ENCODE results near the gene UNC13A.

UNC13A gene

DNA sequence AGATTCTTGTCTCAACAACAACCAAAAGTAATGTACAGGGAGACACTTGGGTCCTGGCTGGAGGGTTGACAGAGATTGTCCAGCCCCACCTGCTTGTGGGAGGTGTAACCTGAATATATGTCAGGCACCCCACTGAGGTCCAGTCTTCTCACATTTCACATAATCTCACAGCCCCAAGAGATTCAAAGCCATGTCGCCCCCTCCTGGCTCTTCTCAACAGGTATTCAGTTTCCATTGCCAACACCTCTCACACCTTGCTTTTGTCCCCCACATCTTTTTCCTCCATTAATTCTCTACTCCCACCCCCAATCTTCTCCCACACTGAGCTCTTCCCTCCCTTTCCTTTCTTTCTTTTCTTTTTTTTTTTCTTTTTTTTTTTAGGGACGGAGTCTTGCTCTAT is 11.2 kb downstream of the UNC13A start:
- no peak for TF ChIP-seq JUND (IDR thresholded peaks at IDR 0.05; ENCODE audit: low read depth)
- DNase-seq (ENCODE audit: low read depth in 1 of 2, low spot score in 1 of 2) = peak in 1 of 2 experiments; percentile 53
- in situ Hi-C loops (cut with HindIII; ENCODE audit: low pct_unique_long_range_greater_than_20kb, low sequenced_read_pairs) = no loop called here

GRCh38 chr19:17676295-17676694 is 11.9 kb downstream of the UNC13A start:
- TF ChIP-seq JUND (IDR thresholded peaks at IDR 0.05; ENCODE audit: low read depth) = no peak
- no peak for DNase-seq (ENCODE audit: low read depth in 1 of 2, low spot score in 1 of 2)
- in situ Hi-C loops (cut with HindIII; ENCODE audit: low pct_unique_long_range_greater_than_20kb, low sequenced_read_pairs) = no loop called here

DNA sequence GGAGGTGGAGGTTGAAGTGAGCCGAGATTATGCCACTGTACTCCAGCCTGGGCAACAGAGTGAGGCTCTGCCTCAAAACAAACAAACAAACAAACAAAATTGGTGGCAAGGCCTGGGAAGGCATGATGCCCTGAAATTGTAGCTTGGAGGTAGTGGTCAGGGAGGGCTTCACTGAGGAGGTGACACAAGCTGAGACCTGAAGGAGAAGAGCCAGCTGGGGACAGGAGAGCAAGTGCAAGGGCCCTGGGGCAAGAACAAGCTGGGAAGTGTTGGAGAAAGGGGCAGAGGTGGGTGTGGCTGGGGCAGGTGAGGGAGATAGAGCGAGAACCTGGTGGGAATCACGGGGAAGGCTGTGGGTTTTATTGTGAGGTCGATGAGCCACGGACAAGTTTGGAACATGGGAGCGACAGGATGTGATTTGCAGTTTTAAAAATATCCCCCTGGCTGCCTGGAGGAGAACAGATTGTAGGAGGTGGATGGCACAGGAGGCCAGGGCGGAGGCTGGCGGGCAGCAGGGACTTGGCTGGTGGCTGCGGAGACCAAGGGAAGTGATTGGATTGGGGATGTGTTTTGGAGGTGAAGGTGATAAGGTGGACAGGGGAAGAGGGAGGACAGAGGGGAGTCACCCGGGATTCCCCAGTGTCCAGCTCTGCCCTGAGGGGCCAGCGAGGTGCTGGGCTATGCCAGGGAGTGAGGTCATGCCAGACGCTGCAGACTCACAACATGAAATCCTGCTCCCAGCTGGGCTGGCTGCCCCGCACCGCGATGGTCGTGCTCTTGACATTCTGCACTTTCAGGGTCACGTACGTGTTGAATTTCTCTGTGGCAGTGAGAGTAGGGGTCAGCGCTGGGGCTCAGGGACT is 14.0 kb downstream of the UNC13A start:
- DNase-seq (ENCODE audit: low read depth in 1 of 2, low spot score in 1 of 2) = no peak
- in situ Hi-C loops (cut with HindIII; ENCODE audit: low pct_unique_long_range_greater_than_20kb, low sequenced_read_pairs) = no loop called here
- TF ChIP-seq JUND (IDR thresholded peaks at IDR 0.05; ENCODE audit: low read depth) = no peak

- TF ChIP-seq JUND (IDR thresholded peaks at IDR 0.05; ENCODE audit: low read depth) = no peak
- in situ Hi-C loops (cut with HindIII; ENCODE audit: low pct_unique_long_range_greater_than_20kb, low sequenced_read_pairs) = no loop called here
- DNase-seq (ENCODE audit: low read depth in 1 of 2, low spot score in 1 of 2) = peak in 1 of 2 experiments; percentile 83
Observed at GRCh38 chr19:17671906-17672305, 16.2 kb downstream of the UNC13A start.

DNA sequence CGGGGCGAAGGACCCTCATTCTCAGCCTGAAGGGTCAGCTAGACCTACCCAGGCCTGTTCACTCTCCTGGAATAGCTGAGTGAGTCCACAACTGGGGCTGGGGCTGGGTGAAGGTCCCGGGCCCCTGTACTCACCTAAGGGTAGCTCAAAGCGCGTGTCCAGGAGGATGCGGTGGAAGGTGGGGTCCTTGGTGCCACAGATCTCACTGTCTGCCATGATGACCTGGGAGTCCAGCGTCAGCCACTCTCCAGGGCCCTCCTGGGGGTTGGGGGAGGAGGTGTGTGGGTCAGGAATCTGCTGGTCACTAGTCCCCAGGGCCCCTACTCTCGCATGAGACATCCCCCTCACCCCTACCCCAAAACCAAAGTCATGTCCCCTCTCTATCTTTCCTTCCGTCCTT is 18.7 kb downstream of the UNC13A start:
- in situ Hi-C loops (cut with HindIII; ENCODE audit: low pct_unique_long_range_greater_than_20kb, low sequenced_read_pairs) = no loop called here
- DNase-seq (ENCODE audit: low read depth in 1 of 2, low spot score in 1 of 2) = no peak
- no peak for TF ChIP-seq JUND (IDR thresholded peaks at IDR 0.05; ENCODE audit: low read depth)

DNA sequence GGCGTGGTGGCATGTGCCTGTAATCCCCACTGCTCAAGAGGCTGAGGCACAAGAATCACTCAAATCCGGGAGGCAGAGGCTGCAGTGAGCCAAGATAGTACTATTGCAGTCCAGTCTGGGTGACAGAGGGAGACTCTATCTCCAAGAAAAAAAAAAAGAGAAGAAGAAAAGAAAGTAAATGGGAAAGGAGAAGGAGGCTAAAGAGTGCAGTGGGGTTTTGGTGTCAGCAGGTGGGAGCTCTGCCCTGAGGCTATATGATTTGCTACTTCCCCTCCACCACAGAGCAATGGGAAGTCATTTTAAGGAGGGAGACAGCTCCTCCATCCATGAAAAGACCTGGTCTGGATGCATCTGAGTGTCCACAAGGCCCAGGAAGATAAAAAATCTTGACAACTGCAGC is 23.1 kb downstream of the UNC13A start:
- DNase-seq (ENCODE audit: low read depth in 1 of 2, low spot score in 1 of 2) = no peak
- in situ Hi-C loops (cut with HindIII; ENCODE audit: low pct_unique_long_range_greater_than_20kb, low sequenced_read_pairs) = no loop called here
- no peak for TF ChIP-seq JUND (IDR thresholded peaks at IDR 0.05; ENCODE audit: low read depth)

GRCh38 chr19:17659996-17660395 is 28.2 kb downstream of the UNC13A start:
- in situ Hi-C loops (cut with HindIII; ENCODE audit: low pct_unique_long_range_greater_than_20kb, low sequenced_read_pairs) = no loop called here
- TF ChIP-seq JUND (IDR thresholded peaks at IDR 0.05; ENCODE audit: low read depth) = no peak
- no peak for DNase-seq (ENCODE audit: low read depth in 1 of 2, low spot score in 1 of 2)

GRCh38 chr19:17658666-17659065 is 29.5 kb downstream of the UNC13A start:
- no peak for DNase-seq (ENCODE audit: low read depth in 1 of 2, low spot score in 1 of 2)
- TF ChIP-seq JUND (IDR thresholded peaks at IDR 0.05; ENCODE audit: low read depth) = no peak
- in situ Hi-C loops (cut with HindIII; ENCODE audit: low pct_unique_long_range_greater_than_20kb, low sequenced_read_pairs) = no loop called here

DNA sequence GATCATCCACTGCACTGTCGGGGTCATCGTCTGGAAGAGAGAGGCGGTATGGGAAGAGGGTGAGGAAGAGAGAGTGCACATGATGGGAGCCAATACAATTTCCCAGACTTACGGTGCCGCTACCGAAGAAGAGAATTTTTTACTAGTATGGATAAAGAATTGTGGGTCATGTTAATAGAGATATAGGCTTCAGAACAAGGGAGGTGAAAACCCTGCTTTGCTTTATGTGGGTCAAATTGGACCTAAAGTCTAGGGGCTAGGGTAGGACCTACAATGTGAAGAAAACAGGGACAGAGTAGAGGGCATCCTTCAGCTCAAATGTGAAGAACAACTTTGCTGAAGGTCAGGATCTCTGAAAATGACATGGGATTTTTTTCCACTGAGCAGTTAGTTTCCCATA is 29.9 kb downstream of the UNC13A start:
- DNase-seq (ENCODE audit: low read depth in 1 of 2, low spot score in 1 of 2) = no peak
- in situ Hi-C loops (cut with HindIII; ENCODE audit: low pct_unique_long_range_greater_than_20kb, low sequenced_read_pairs) = no loop called here
- TF ChIP-seq JUND (IDR thresholded peaks at IDR 0.05; ENCODE audit: low read depth) = no peak

- no peak for DNase-seq (ENCODE audit: low read depth in 1 of 2, low spot score in 1 of 2)
- in situ Hi-C loops (cut with HindIII; ENCODE audit: low pct_unique_long_range_greater_than_20kb, low sequenced_read_pairs) = no loop called here
- TF ChIP-seq JUND (IDR thresholded peaks at IDR 0.05; ENCODE audit: low read depth) = no peak
Observed at GRCh38 chr19:17656970-17657369, 31.2 kb downstream of the UNC13A start.

- TF ChIP-seq JUND (IDR thresholded peaks at IDR 0.05; ENCODE audit: low read depth) = no peak
- no peak for DNase-seq (ENCODE audit: low read depth in 1 of 2, low spot score in 1 of 2)
- in situ Hi-C loops (cut with HindIII; ENCODE audit: low pct_unique_long_range_greater_than_20kb, low sequenced_read_pairs) = no loop called here
Observed at GRCh38 chr19:17655751-17656472, 32.2 kb downstream of the UNC13A start.

GRCh38 chr19:17654993-17655392 is 33.2 kb downstream of the UNC13A start:
- in situ Hi-C loops (cut with HindIII; ENCODE audit: low pct_unique_long_range_greater_than_20kb, low sequenced_read_pairs) = no loop called here

DNA sequence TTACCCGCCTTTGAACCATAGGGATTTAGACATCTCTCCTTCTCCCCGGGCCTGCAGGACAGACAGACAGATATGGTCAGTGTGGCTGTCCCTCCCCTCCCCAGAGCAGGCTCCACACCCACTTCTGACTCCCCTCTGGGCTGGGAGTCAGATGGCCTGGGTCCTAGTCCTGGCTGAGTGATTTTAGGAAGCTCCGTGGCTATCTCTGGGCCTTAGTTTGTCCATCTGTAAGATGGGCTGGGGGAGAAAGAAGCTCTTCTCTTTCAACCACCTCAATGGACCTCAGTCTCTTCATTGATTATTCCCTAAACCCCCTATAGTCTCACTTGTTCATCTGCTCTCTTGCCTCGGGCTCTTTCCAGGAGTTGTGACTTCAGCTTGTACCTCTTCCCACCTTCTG is 35.5 kb downstream of the UNC13A start:
- in situ Hi-C loops (cut with HindIII; ENCODE audit: low pct_unique_long_range_greater_than_20kb, low sequenced_read_pairs) = no loop called here

More at GRCh38 chr19:17654993-17655392, 33.2 kb downstream of the UNC13A start:
- TF ChIP-seq JUND (IDR thresholded peaks at IDR 0.05; ENCODE audit: low read depth) = no peak
- DNase-seq (ENCODE audit: low read depth in 1 of 2, low spot score in 1 of 2) = peak in 1 of 2 experiments; percentile 75

More for the DNA sequence above, 35.5 kb downstream of the UNC13A start:
- DNase-seq (ENCODE audit: low read depth in 1 of 2, low spot score in 1 of 2) = no peak
- no peak for TF ChIP-seq JUND (IDR thresholded peaks at IDR 0.05; ENCODE audit: low read depth)
